GM21619 (cell line): ENCODE data around the gene PRR5.
"Not testable (repeated sequence)": the region's sequence is repeated elsewhere in the genome, so short reads cannot be mapped to it uniquely, and the experiment has no call there.

ENCODE experiments used
- ATAC-seq: cut with Tn5 transposase; IDR thresholded peaks from one replicate; pipeline ENCODE4 v1.9.1; 2021; ENCODE audit not compliant: unreplicated experiment

PRR5 gene

GRCh38 chr22:44733426-44734106 is 31.6 kb downstream of the PRR5 start:
- no peak for ATAC-seq

- ATAC-seq: no peak
Measured at GRCh38 chr22:44734278-44734677, 32.3 kb downstream of the PRR5 start.

- no peak for ATAC-seq
Measured at GRCh38 chr22:44734801-44735517, 33.0 kb downstream of the PRR5 start.

- ATAC-seq: no peak
Measured at GRCh38 chr22:44735518-44736428, 33.8 kb downstream of the PRR5 start.

GRCh38 chr22:44736581-44737405 is 34.8 kb downstream of the PRR5 start:
- no peak for ATAC-seq

DNA sequence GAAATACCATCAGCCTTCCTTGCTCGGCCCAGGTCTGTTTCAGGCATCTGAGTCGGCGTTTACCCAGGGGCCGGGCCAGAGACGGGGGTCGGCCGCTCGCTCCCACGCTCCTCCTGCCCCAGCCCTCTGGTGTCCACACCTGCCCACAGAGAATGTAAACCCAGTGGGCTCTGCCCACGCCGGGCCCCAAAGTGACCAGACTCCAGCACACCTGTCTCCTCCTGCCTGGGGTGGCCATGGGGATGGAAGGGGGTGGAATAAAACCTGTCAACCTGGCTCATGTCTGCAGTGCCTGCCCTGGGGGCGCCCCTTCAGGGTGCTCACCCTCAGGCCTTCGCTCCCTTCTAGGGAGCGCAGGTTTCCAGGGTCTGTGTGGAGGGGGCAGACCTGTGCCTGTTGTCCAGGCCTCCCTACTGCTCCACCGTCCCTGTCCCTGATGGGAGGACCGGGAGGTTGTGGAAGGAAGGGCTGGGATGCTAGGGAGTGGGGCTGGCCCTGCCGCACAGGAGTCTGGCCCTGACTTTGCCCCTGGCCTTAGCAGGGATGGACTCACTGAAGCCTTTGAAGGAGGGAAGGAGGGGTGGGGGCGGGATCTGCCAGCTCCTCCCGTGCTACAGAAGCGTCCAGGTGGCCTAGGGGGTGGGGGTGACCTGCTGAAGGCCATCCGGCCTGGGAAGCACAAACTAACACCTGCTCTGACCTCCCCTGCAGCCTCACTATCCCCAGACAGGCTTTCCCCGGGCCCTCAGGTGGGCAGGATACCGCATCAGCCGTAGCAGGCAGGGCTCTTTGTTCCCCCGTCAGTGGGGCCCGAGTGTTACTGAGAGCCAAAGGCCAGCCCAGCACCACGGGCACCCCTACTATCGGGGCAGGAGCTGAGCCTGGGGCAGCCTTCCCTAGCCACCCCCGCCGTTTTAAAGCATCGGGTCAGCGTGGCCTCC is 35.7 kb downstream of the PRR5 start:
- ATAC-seq: no peak

GRCh38 chr22:44738347-44738715 is 36.3 kb downstream of the PRR5 start:
- no peak for ATAC-seq

DNA sequence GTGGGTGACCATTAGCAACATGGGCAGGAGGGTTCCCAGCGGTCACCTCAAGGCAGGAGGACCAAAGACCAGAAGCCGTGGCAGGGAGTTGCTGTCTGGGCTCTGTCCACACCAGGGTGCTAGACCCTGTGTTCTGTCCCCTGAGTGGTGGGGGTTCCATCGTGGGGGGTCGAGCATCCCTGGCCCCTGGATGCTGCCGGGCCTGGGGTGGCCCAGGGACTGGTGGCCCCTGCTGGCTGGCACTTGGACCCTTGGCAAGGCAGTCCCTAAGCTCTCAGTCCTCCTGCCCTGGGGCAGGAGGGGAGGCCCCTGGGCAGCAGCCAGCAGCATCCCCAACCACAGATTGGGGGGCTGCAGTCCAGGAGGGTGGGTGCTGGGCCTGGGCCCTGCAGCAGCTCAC is 37.0 kb downstream of the PRR5 start:
- ATAC-seq: no peak

GRCh38 chr22:44739666-44740065 is 37.7 kb downstream of the PRR5 start:
- ATAC-seq: not testable (repeated sequence)

DNA sequence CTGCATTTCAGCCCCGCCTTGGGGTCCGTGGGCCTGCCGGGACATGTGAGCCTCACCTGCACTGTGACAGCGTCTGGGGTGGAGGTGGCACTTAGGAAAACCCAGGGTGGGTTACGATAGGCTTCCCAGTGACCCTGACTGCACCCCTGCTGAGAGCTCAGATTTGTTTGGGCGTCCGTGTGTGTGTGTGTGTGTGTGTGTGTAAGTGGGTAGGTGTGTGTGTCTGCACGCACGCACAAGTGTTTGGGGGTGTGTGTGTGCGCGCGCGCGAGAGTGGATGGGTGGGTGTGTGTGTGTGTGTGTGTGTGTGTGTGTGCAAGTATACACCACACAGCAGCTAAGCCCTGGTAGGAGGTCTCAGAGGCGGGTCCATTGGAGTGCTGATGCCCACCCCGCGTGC is 38.3 kb downstream of the PRR5 start:
- no peak for ATAC-seq

DNA sequence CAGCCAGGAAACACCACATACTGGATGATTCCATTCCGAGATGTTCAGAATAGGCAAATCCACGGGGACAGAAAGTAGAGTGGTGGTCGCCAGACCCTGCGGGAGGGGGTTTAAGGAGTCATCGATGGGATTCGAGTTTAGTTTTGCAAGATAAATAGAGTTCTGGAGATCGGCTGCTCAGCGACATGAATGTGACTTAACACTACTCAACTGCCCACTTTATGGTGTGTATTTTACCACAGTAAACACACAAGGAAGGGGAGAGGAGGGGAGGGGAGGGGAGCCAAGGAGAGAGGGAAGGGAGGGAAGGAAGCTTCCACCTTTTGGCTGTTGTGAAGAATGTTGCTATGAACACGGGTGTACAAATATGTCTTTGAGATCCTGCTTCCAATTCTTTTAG is 39.9 kb downstream of the PRR5 start:
- ATAC-seq: no peak

- no peak for ATAC-seq
Measured at GRCh38 chr22:44743247-44743646, 41.2 kb downstream of the PRR5 start.

GRCh38 chr22:44743804-44744211 is 41.8 kb downstream of the PRR5 start:
- ATAC-seq: no peak

DNA sequence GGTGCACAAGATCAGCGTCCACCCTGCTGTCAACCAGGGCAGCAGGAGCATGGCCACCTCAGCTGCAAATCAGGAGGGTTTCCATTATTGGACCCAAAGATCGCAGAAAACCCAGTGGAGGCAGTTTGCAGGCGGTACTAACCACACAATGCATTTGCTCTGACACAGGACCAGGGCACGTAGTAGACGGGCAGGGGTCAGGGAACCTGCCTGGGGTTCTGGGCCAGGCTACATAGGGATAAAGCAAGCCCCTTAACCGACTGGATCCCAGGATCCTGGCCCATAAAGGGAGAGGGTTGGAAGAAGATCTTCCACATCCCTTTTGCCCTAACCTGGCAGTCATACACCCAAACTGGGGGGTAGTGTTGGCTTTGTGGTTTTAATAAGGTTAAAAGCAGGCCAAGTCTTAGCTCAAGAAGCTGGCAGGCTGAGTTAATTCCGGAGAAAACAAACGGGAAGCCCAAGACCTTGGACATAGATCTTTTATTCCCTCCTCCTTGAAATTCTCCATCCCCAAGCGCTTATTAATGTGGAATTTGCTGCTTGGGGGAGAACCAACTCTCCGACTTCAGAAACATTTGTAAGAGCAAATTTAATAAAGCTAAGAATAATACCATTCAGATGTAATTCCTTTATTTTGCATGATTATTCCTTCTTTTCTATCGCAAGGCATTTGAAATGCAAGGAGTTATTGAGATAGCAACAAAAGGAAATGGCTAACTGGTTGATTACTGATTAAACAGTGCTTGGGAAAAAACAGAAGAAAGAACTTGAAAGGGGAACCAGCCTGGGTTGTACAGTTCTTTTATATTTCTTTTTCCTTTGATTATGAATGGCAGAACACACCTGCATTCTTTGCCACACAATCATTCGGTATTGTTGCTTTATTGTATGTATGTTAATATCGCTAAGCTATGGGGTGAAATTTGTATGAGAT is 44.1 kb downstream of the PRR5 start:
- no peak for ATAC-seq

- ATAC-seq: not testable (repeated sequence)
Measured at GRCh38 chr22:44747784-44748127, 45.8 kb downstream of the PRR5 start.

DNA sequence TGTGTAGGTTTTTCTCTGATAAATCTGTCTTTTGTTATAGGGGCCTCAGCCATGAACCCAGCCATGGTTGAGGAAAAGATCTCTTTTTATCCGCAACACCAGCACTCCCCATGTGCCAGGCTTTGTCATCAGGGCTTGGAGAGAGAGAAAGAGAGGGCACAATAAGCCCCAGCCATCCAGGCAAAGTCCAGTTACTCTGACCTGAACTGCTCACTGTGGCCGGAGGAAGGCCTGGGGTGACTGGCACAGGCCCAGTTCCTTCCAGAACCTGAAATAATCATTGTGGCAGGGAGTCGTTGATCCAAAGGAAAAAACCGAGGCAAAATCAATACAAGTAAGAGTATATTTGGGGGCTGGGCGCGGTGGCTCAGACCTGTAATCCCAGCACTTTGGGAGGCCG is 46.5 kb downstream of the PRR5 start:
- no peak for ATAC-seq

- no peak for ATAC-seq
Measured at GRCh38 chr22:44750481-44750880, 48.5 kb downstream of the PRR5 start.

GRCh38 chr22:44752285-44753188 is 50.5 kb downstream of the PRR5 start, which contains the start of gene ARHGAP8:
ARHGAP8 (plus strand) TSS chr22:44752575; CDS start chr22:44786528, 33,953 bp downstream.
- no peak for ATAC-seq
